Measurements from ENCODE around the gene RIMS3. TPM values are rescaled to one million over a fixed set of nuclear protein-coding genes. Genes with fewer than 3 reads are reported as not detected.

The RIMS3 gene
- total and polyA plus RNA-seq, 2 donors from 2014 or later = 1.6 to 6.2 TPM

GRCh38 chr1:40652979-40653378 lies 12.5 kb downstream of the RIMS3 start:
- Histone ChIP-seq H3K36me3 (ENCODE audit: control insufficient read depth in 2 of 3, insufficient read depth in 3 of 3, low read length in 3 of 3) (no peaks in the 10 kb centered on the region), H3K4me1 (ENCODE audit: control insufficient read depth in 2 of 3, insufficient read depth in 2 of 3, low read depth in 1 of 3, low read length in 3 of 3) (no peaks in the 10 kb centered on the region), H3K27me3 (ENCODE audit: control insufficient read depth, insufficient read depth, low read length) (peaks cover 3% of the 10 kb centered on the region), H3K9me3 (ENCODE audit: control insufficient read depth in 2 of 3, insufficient read depth in 1 of 3, low read length in 3 of 3) (no peaks in the 10 kb centered on the region), H3K9ac (ENCODE audit: low read length in 3 of 3) (no peak overlapping the region), H3K27ac (ENCODE audit: low read depth in 2 of 2, low read length in 2 of 2) (no peak overlapping the region), H3K4me3 (ENCODE audit: low read length in 3 of 3) (no peak overlapping the region)
- no peak for TF ChIP-seq CTCF (IDR thresholded peaks at IDR 0.05; ENCODE audit: borderline replicate concordance, extremely low read depth, insufficient read depth)
- DNase-seq (no peak), FAIRE-seq (no peak)
- intact Hi-C loops (cut with DNase I) = no loop called here

- intact Hi-C loops (cut with DNase I) = no loop called here
- Histone ChIP-seq H3K9me3 (ENCODE audit: control insufficient read depth in 2 of 3, insufficient read depth in 1 of 3, low read length in 3 of 3) (no peaks in the 10 kb centered on the region), H3K4me3 (ENCODE audit: low read length in 3 of 3) (no peak overlapping the region), H3K27ac (ENCODE audit: low read depth in 2 of 2, low read length in 2 of 2) (no peak overlapping the region), H3K9ac (ENCODE audit: low read length in 3 of 3) (no peak overlapping the region), H3K36me3 (ENCODE audit: control insufficient read depth in 2 of 3, insufficient read depth in 3 of 3, low read length in 3 of 3) (no peaks in the 10 kb centered on the region), H3K4me1 (ENCODE audit: control insufficient read depth in 2 of 3, insufficient read depth in 2 of 3, low read depth in 1 of 3, low read length in 3 of 3) (no peaks in the 10 kb centered on the region), H3K27me3 (ENCODE audit: control insufficient read depth, insufficient read depth, low read length) (peaks cover 3% of the 10 kb centered on the region)
- FAIRE-seq (no peak), DNase-seq (no peak)
- TF ChIP-seq CTCF (IDR thresholded peaks at IDR 0.05; ENCODE audit: borderline replicate concordance, extremely low read depth, insufficient read depth) = no peak
These were observed 13.0 kb downstream of the RIMS3 start for GRCh38 chr1:40652468-40652867.

GRCh38 chr1:40651138-40651857 lies 14.2 kb downstream of the RIMS3 start:
- intact Hi-C loops (cut with DNase I) = no loop called here
- DNase-seq (no peak), FAIRE-seq (no peak)
- H3K36me3 ChIP-seq (ENCODE audit: control insufficient read depth in 2 of 3, insufficient read depth in 3 of 3, low read length in 3 of 3) = no peaks in the 10 kb centered on the region
- no peak for TF ChIP-seq CTCF (IDR thresholded peaks at IDR 0.05; ENCODE audit: borderline replicate concordance, extremely low read depth, insufficient read depth)
- no peaks in the 10 kb centered on the region for H3K4me1 ChIP-seq (ENCODE audit: control insufficient read depth in 2 of 3, insufficient read depth in 2 of 3, low read depth in 1 of 3, low read length in 3 of 3)
- H3K27me3 ChIP-seq (ENCODE audit: control insufficient read depth, insufficient read depth, low read length) = peaks cover 3% of the 10 kb centered on the region
- no peak overlapping the region for H3K9ac ChIP-seq (ENCODE audit: low read length in 3 of 3)
- no peak overlapping the region for H3K27ac ChIP-seq (ENCODE audit: low read depth in 2 of 2, low read length in 2 of 2)
- no peak overlapping the region for H3K4me3 ChIP-seq (ENCODE audit: low read length in 3 of 3)
- no peaks in the 10 kb centered on the region for H3K9me3 ChIP-seq (ENCODE audit: control insufficient read depth in 2 of 3, insufficient read depth in 1 of 3, low read length in 3 of 3)

- no peaks in the 10 kb centered on the region for H3K36me3 ChIP-seq (ENCODE audit: control insufficient read depth in 2 of 3, insufficient read depth in 3 of 3, low read length in 3 of 3)
- intact Hi-C loops (cut with DNase I) = no loop called here
- H3K27ac ChIP-seq (ENCODE audit: low read depth in 2 of 2, low read length in 2 of 2) = peak overlapping the region in 1 of 2 donors; percentile 9
- H3K27me3 ChIP-seq (ENCODE audit: control insufficient read depth, insufficient read depth, low read length) = peaks cover 3% of the 10 kb centered on the region
- H3K4me3 ChIP-seq (ENCODE audit: low read length in 3 of 3) = no peak overlapping the region
- TF ChIP-seq CTCF (IDR thresholded peaks at IDR 0.05; ENCODE audit: borderline replicate concordance, extremely low read depth, insufficient read depth) = peak; percentile 26
- no peaks in the 10 kb centered on the region for H3K4me1 ChIP-seq (ENCODE audit: control insufficient read depth in 2 of 3, insufficient read depth in 2 of 3, low read depth in 1 of 3, low read length in 3 of 3)
- H3K9me3 ChIP-seq (ENCODE audit: control insufficient read depth in 2 of 3, insufficient read depth in 1 of 3, low read length in 3 of 3) = no peaks in the 10 kb centered on the region
- DNase-seq (no peak), FAIRE-seq (no peak)
- no peak overlapping the region for H3K9ac ChIP-seq (ENCODE audit: low read length in 3 of 3)
These were observed 15.4 kb downstream of the RIMS3 start for GRCh38 chr1:40650075-40650474.
